Esophagus muscularis mucosa (tissue), 4 donors: ENCODE data around the gene PRSS36. TPM values are rescaled to one million over a fixed set of nuclear protein-coding genes. Genes with fewer than 3 reads are reported as not detected.

ENCODE experiments used
- DNase-seq: peaks from one replicate; pipeline ENCODE4 v3.0.0-alpha.2; 2017; ENCODE audit errors: extremely low spot score
- H3K27ac ChIP-seq, 4 donors: fragments of 200-600 bp; sonication (generic); replicated peaks in 1 of 4; 1 replicate in 3 of 4; 2 replicates in 1 of 4; pipeline ENCODE4 v1.5.1; 2016 to 2019; ENCODE audit warnings: mild to moderate bottlenecking in 1 of 4
- H3K27me3 ChIP-seq, 4 donors: fragments of 200-600 bp; sonication (generic); one replicate each; pipeline versions ENCODE4 v1.5.1 to v1.6.0; 2016 to 2019
- H3K36me3 ChIP-seq, 4 donors: fragments of 200-600 bp; sonication (generic); one replicate each; pipeline ENCODE4 v1.5.1; 2016 to 2019
- H3K4me1 ChIP-seq, 4 donors: fragments of 200-600 bp; sonication (generic); one replicate each; pipeline ENCODE4 v1.5.1; 2016 to 2019
- H3K4me3 ChIP-seq, 4 donors: fragments of 200-600 bp; sonication (generic); 1 replicate in 2 of 4; 2 replicates in 2 of 4; pipeline ENCODE4 v1.5.1; 2016 to 2019; ENCODE audit warnings: mild to moderate bottlenecking in 4 of 4, moderate library complexity in 1 of 4
- H3K9me3 ChIP-seq, 4 donors: fragments of 200-600 bp; sonication (generic); 1 replicate in 3 of 4; 2 replicates in 1 of 4; pipeline ENCODE4 v1.5.1; 2016 to 2019
- EP300 ChIP-seq: sonication (generic); formaldehyde crosslinking; IDR thresholded peaks from one replicate; pipeline ENCODE4 v1.6.1; 2017; ENCODE audit warnings: antibody characterized with exemption
- POLR2A ChIP-seq: fragments of 450-650 bp; IDR thresholded peaks from one replicate; pipeline ENCODE4 v1.6.1; 2017; ENCODE audit warnings: antibody characterized with exemption, moderate library complexity, mild to moderate bottlenecking, low read depth
- POLR2AphosphoS5 ChIP-seq, 2 donors: sonication (generic); formaldehyde crosslinking; IDR thresholded peaks; one replicate each; pipeline ENCODE4 v1.6.1; 2017; ENCODE audit warnings: antibody characterized with exemption in 2 of 2
- WGBS: methylation state at CpG from one replicate; pipeline ENCODE4 v1.1.5; 2018; 5-methylcytosine and 5-hydroxymethylcytosine counted together
- intact Hi-C: fragments of 100-400 bp; cut with DNase I; formaldehyde crosslinking; loops from one replicate; pipeline ENCODE4 v1.15.1; 2023
- total RNA-seq, 4 donors: library from RNA; depleted of rRNA; stranded (reverse); fragments of >200 nt; gene quantifications; one replicate each; pipeline versions ENCODE4 v1.1.0 to v1.2.1, GENCODE V29; 2016
- TF ChIP-seq, protein P1 (sequence below), 3 experiments: fragments of 200-600 bp in 2 of 3; fragments of 450-650 bp in 1 of 3; sonication (generic) in 2 of 3; IDR thresholded peaks; one replicate each; pipeline ENCODE4 v1.5.1; 2017 to 2019; ENCODE audit warnings: antibody characterized with exemption in 3 of 3, mild to moderate bottlenecking in 2 of 3, moderate library complexity in 1 of 3

PRSS36 gene
- total RNA-seq, 4 donors from 2014 or later: 2.7 to 8.4 (median 5.1) TPM

GRCh38 chr16:31108794-31109558 is 40.9 kb downstream of the PRSS36 start:
- Histone ChIP-seq H3K27ac (peak overlapping the region; percentile 88 to 93 (median 91)), H3K4me3 (peak overlapping the region; percentile 89 to 98 (median 91)), H3K9me3 (no peaks in the 10 kb centered on the region), H3K4me1 (peaks cover 29 to 44% (median 40%) of the 10 kb centered on the region in 4 donors), H3K27me3 (no peaks in the 10 kb centered on the region), H3K36me3 (peaks cover 25 to 43% (median 40%) of the 10 kb centered on the region in 4 donors)
- no peak for DNase-seq
- TF ChIP-seq POLR2AphosphoS5 (IDR thresholded peaks at IDR 0.05) (no peak), EP300 (no peak), POLR2A (no peak)
- TF ChIP-seq, protein P1, sequence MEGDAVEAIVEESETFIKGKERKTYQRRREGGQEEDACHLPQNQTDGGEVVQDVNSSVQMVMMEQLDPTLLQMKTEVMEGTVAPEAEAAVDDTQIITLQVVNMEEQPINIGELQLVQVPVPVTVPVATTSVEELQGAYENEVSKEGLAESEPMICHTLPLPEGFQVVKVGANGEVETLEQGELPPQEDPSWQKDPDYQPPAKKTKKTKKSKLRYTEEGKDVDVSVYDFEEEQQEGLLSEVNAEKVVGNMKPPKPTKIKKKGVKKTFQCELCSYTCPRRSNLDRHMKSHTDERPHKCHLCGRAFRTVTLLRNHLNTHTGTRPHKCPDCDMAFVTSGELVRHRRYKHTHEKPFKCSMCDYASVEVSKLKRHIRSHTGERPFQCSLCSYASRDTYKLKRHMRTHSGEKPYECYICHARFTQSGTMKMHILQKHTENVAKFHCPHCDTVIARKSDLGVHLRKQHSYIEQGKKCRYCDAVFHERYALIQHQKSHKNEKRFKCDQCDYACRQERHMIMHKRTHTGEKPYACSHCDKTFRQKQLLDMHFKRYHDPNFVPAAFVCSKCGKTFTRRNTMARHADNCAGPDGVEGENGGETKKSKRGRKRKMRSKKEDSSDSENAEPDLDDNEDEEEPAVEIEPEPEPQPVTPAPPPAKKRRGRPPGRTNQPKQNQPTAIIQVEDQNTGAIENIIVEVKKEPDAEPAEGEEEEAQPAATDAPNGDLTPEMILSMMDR (IDR thresholded peaks at IDR 0.05): no peak
- 48% methylated on average over 37 of the region's 57 CpGs for WGBS
- intact Hi-C loops: loop anchor here (5.0 kb wide), 1 partner anchor 33 kb away; no protein-coding TSS in a partner anchor

DNA sequence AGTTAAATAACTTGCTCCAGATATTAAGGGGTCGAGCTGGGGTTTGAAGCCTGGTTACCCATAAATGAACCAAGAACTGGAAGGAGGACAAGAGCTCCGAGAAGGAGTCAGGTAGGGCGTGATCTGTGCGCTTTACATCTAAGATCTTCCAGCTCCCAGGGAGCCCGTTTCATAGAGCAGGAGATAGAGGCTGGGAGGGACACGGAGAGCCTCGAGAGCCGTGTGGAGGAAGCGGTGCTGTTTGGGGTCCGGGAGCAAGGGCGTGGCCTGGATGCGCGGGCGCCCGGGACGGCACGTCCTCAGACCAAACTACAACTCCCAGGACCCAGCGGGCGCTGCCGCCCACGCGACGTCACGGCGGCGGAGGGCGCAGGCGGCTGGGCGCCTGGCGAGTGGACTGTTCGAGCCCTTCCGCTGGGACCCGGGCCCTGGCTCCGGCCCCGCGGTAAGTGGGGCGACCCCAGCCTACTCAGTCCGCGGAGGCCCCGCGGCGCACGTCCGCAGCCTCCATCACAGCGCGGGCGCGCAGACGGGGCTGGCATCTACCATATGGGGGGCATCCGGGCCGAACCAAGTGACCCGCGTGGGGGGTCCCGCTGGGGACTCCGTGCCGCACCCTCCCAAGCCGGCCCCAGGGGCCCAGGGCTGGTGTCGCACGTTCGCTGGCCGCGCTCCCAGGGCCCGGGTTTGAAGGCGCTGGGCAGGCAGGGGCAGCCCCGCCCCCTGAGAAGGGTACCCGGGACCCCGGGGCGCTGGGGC is 41.7 kb downstream of the PRSS36 start, which contains the start of gene BCKDK:
Gene BCKDK, plus strand, starts transcription at position 352 of the 759 bp plus-strand sequence. CDS start 838 bp downstream, outside the sequence.
- H3K27me3 ChIP-seq: no peaks in the 10 kb centered on the region
- H3K36me3 ChIP-seq: peaks cover 25 to 42% (median 39%) of the 10 kb centered on the region in 4 donors
- H3K4me1 ChIP-seq: peaks cover 29 to 37% (median 35%) of the 10 kb centered on the region in 4 donors
- TF ChIP-seq POLR2A (peak; percentile 63), POLR2AphosphoS5 (IDR thresholded peaks at IDR 0.05) (peak; percentile 83)
- TF ChIP-seq, protein P1 (IDR thresholded peaks at IDR 0.05): no peak
- peak within 1 kb of the TSS; percentile 89 to 98 (median 91) for H3K4me3 ChIP-seq
- H3K27ac ChIP-seq: peak within 1 kb of the TSS; percentile 88 to 93 (median 91)
- no peak for DNase-seq
- 14% methylated on average over 18 of the region's 68 CpGs for WGBS
- intact Hi-C loops: loop anchor here (5.0 kb wide), 1 partner anchor 34 kb away; no protein-coding TSS in a partner anchor
- no peaks in the 10 kb centered on the region for H3K9me3 ChIP-seq

- DNase-seq: no peak
- Histone ChIP-seq H3K36me3 (peaks cover 25 to 34% (median 33%) of the 10 kb centered on the region in 4 donors), H3K27ac (peak overlapping the region in 2 of 4 donors; percentile 88 to 93), H3K4me3 (no peak overlapping the region), H3K9me3 (no peaks in the 10 kb centered on the region), H3K27me3 (no peaks in the 10 kb centered on the region), H3K4me1 (peaks cover 28 to 33% (median 29%) of the 10 kb centered on the region in 4 donors)
- 88% methylated on average over 6 of the region's 6 CpGs for WGBS
- TF ChIP-seq POLR2A: no peak
- TF ChIP-seq POLR2AphosphoS5 (IDR thresholded peaks at IDR 0.05): no peak
- TF ChIP-seq, protein P1 (IDR thresholded peaks at IDR 0.05): no peak
- no peak for TF ChIP-seq EP300
- intact Hi-C loops: loop anchor here (5.0 kb wide), 1 partner anchor 35 kb away; no protein-coding TSS in a partner anchor
These were observed 42.4 kb downstream of the PRSS36 start for GRCh38 chr16:31107465-31107867.

DNA sequence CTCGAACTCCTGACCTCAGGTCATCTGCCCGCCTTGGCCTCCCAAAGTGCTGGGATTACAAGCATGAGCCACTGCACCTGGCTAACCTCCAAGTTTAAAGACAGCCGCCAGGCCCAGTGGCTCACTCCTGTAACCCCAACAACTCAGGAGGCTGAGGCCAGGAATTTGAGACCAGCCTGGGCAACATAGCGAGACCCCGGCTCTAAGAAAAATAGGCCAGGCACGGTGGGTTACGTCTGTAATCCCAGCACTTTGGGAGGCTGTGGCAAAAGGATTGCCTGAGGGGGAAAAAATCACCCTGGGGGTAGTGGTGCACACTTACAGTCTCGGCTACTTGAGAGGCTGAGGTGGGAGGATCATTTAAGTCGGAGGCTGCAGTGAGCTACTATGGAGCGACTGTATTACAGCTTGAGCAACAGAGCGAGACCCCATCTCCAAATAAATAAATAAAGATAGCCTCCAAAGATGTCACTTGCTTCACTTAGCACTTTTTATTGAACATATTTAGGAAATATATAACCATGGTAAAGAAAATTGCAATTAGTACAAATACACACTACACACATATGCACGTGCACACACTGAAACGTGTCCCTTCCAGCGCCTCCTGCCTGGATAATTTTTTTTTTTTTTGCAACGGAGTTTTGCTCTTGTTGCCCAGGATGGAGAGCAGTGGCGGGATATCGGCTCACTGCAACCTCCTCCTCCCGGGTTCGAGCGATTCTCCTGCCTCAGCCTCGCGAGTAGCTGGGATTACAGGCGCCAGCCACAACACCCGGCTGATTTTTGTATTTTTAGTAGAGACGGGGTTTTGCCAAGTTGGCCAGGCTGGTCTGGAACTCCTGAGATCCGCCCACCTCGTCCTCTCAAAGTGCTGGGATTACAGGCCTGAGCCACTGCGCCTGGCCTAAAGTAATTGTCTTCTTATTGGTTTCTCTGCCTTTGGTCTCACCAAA is 43.1 kb downstream of the PRSS36 start:
- TF ChIP-seq EP300 (no peak), POLR2AphosphoS5 (IDR thresholded peaks at IDR 0.05) (no peak), POLR2A (no peak)
- TF ChIP-seq, protein P1 (IDR thresholded peaks at IDR 0.05): no peak
- no peaks in the 10 kb centered on the region for H3K9me3 ChIP-seq
- H3K27ac ChIP-seq: peak overlapping the region in 2 of 4 donors; percentile 46 to 76
- peaks cover 24 to 33% (median 29%) of the 10 kb centered on the region in 4 donors for H3K4me1 ChIP-seq
- no peak for DNase-seq
- no peak overlapping the region for H3K4me3 ChIP-seq
- WGBS: 93% methylated on average over 26 of the region's 28 CpGs
- intact Hi-C loops: loop anchor here (5.0 kb wide), 1 partner anchor 36 kb away; no protein-coding TSS in a partner anchor
- peaks cover 20 to 28% (median 27%) of the 10 kb centered on the region in 4 donors for H3K36me3 ChIP-seq
- H3K27me3 ChIP-seq: no peaks in the 10 kb centered on the region
